NCI-H2171 (cell line): ENCODE measurements around the gene ARL2.

Experiments used
- DNase-seq: peaks from one replicate; lab custom pipeline; 2025; lab: John Stamatoyannopoulos, UW

Gene ARL2

GRCh38 chr11:65047581-65048422 is 33.8 kb downstream of the ARL2 start:
- no peak for DNase-seq

DNA sequence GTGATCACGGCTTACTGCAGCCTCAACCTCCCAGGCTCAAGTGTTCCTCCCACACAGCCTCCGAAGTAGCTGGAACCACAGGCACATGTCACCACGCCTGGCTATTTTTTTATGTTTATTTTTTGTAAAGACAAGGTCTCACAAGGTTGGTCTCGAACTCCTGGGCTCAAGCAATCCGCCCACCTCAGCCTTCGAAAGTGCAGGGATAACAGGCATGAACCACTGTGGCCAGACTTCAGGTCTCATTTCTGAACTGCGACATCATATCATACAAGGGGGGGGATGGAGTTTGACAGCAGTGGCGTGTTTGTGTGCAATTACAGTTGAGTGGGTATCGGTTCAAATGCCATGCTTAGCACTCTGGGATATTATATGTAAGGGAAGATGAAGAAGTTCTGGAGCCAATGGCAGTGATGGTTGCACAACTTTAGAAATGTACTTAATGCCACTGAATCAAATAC is 37.5 kb downstream of the ARL2 start:
- no peak for DNase-seq

DNA sequence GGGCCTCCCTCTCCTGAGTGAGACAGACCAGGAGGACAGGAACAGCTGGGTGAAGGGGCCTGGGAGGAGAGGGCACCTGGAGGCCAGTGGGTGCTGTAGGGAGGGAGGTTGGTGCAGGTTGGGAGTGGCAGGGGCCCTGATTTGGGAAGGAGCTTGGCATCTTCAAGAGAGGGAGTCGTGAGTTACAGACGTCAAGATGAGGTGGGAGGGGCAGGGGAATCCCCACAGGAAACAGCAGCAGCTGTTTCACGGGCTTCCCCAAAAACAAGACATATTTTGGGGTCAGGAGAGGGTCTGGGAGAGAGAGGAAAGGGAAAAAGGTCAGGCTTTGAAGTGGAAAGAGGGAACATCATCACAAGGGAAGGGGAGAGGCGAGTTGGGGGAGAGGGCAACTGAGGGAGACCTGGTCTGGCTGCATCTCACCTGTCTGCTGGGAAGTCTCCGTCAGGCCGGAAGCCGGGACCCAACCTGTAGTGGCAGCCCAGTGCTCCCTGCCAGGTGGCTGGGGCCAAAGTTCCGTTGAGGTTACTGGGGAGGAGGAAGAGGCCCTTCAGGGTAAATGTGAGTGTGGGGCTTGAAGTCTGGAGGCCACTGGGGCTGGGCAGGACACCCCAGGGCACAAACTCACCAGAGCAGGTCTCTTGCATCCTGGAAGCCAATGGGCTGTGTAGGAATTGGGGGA is 40.0 kb downstream of the ARL2 start:
- DNase-seq, result no peak

GRCh38 chr11:65055538-65055937 is 41.6 kb downstream of the ARL2 start:
- no peak for DNase-seq

- no peak for DNase-seq
Measured at GRCh38 chr11:65056999-65057398, 43.0 kb downstream of the ARL2 start.

GRCh38 chr11:65057526-65057925 is 43.6 kb downstream of the ARL2 start:
- DNase-seq, result no peak

DNA sequence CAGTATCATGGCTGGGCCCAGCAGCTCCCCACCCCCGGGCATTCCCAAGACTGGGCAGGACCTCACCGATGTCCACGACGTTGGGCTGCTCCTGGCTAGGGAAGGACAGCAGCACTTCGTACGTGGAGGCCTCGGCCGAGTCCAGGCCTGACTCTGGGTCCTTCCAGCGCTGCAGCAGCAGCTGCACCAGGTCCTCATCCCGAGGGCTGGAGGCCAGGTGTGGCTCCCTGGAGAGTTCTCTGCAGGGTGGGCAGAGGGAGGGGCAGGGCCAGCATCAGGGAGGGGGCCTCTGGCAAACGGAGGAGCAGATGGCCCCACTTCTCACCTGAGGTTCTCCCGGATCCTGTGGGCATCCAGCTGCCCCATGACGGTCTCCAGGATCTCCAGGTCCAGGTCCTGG is 44.1 kb downstream of the ARL2 start:
- DNase-seq, result peak; percentile 17

DNA sequence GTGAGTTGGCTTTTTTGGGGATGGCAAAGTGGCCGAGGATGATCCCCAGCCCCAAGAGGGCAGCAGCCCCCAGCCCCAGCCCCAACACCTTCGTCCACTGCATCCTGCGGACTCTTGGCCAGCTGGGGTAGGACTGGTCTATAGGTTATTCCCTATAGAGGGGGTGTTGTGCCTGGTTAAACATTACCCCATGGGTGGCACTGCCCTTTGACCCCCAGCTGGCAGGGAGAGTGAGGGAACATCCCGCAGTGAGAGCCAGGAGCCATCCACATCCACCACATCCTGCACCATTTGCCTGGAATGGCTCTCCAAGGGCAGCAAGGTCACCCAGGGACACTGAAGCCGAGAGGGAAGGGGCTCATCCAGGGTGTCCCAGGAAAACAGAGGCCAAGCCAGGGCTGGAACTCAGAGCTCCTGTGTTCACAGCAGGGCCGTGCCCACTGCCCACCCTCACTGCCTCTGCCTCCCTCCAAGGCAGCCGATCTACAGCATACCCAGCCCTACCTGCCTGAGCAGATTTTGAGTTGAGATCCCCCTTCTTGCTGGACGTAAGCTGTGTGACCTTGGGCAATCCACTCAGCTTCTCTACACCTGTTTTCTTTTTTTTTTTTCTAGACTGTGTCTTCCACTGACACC is 44.6 kb downstream of the ARL2 start, which contains the start of gene NAALADL1:
Gene NAALADL1, minus strand, starts transcription at position 135 of the 636 bp plus-strand sequence. Its CDS starts 32 bp downstream, at position 103.
- DNase-seq, result no peak

DNA sequence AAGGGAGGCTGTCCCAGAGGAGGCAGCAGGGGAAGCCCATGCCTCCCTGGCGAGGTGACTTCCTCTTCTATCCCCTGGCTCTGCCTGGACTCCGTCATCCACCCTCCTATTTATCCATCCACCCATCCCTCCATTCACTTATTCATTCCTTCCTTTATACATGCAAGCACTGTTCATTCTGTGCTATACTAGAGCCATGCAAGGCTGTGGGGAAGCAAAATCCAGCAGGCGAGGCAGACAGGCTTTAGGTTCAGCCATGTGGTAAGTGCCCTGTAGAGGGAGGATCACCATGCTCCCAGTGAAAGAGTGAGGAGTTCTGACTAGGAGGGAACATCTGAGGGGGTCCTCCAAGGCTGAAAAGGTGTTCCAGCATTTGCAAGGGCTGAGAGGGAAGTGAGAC is 45.6 kb downstream of the ARL2 start:
- DNase-seq, result no peak

DNA sequence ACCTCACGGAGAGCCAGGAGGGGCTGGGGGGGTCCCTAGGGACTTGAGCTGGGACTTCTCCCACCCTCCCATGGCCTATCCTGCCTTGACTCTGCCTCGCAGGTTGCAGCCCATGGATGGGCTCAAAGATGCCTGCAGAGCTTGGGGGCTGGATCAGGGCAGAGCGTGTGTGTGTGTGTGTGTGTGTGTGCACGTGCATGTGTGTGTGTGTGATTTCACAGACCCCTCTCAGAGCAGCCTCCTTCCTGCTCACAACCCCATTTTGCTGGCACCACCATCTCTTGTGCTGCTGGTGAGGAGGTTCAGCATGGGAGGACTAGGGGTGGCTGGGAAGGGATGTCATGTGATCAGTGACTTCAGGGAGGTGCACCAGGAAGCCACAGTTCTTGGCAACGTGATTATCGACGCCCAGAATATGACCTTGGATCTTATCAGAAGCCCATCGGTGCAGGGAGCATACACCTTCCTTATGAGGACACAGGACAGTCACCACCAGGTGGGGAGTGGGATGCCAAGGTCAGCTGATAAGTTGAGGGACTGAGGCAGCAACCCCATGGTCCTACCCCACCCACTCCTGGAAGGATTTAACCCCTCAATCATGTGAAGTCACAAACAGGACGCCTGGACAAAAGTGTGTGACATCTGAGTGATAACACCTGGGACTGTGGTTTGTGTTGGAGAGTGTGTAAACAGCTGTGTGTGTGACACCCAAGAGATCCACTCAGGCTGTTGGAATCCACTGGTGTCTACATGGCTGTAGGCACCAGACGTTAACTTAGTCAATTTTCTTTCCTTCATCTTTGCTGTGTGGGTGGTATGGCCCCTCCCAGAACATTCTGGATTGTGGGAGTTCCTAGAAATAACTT is 46.2 kb downstream of the ARL2 start:
- no peak for DNase-seq

- DNase-seq, result no peak
Measured at GRCh38 chr11:65060913-65061408, 47.0 kb downstream of the ARL2 start.

DNA sequence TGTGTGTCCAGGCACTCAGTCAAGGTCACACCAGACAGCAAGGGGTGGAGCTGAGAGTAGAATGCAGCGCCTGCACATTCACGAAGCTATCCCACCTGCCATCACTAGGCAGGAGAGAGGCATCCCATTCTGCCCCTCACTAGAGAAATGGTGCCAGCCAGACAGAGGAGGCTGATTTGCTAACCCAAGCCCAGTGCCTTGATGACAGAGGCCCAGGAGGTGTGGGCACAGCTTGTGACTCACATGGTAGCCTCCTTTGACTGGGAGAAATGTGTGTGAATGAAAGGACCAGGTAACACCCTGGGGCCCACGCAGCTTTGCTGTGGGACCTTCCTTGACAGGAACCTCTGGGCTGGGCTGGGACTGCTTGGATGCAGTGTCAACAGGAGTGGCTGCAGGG is 49.6 kb downstream of the ARL2 start:
- no peak for DNase-seq

DNA sequence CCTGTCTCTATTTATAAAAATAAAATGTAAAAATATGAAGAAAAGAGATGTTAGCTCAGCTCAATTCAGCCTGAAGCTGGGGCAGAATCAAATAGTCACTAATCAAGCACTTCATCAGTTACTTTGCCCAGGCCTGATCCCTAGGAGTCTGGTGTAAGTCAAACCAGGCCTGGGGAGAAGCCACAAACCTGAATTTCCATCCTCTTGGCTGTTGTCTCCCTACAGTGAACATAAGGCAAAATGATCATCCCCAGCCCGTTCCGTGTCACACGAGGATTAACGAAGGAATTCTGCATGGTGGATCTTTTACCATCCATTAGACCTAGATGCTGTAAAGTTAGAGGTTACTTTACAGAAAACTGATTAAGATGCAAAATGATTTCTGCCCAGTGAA is 50.9 kb downstream of the ARL2 start:
- no peak for DNase-seq

- no peak for DNase-seq
Measured at GRCh38 chr11:65065851-65066250, 51.9 kb downstream of the ARL2 start.

DNA sequence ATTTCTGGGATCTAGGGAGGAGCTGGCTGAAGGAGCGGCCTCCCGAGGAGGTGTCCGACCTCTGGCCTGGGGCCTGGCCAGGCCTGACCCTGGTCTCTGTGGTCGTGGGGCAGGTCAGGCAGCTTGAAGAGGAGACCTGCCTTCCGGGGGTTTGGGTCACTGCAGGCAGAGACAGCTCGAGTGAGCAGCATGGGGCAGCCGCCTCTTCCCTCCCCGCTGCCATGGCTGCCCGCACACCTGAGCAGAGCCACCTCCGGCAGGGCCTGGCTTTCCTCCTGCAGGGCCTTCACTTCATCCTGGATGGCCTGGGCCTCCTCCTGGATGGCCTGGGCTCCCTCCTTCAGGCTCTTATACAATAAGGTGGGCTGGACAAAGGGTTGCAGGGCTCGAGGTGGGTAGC is 52.4 kb downstream of the ARL2 start:
- DNase-seq, result no peak

DNA sequence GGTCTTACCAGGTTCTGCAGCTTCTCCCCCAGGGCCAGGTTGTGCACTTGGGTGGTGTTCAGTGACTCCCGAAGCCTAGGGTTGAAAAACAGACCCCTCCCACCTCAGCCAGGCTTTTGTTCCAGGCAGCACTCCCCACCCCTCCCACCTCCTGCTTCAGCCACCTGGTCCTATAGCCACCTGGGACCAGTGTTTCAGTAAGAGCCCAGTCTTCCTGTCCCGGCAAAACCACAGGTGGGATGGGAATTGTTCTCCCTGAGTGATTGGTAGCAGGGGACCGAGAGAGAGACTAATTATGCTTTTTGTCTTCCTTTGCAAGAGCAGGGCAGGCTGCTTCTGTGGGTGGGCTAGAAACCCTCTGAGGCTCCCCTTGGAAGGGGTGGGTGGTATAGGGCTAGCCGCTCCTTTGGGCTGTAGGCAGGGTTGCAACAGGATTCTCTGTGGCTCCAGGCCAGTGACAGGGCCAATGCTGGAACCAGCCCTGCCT is 52.9 kb downstream of the ARL2 start:
- peak; percentile 93 for DNase-seq

- no peak for DNase-seq
Measured at GRCh38 chr11:65067446-65067845, 53.5 kb downstream of the ARL2 start.

DNA sequence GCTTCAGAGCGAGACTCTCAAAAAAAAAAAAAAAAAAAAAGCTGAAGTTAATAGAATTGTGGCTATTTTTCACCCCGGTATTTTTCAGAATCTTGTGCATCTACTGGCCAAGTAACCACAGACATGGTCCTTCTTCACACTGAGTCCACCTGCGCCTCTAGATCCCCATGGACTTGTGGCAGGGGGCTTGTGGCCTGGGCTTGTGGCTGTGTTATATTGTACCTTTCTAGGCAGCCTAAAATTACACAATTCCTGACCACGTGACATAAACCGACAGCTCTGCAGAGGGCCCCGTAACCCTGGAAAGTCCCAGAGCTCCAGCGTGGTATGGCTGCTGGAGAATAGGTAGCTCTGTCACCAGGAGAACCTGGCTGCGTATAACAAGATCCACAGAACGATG is 55.3 kb downstream of the ARL2 start:
- no peak for DNase-seq
